ENCODE results near the gene SIGLEC15.
"Not testable (repeated sequence)": the region's sequence is repeated elsewhere in the genome, so short reads cannot be mapped to it uniquely, and the experiment has no call there.

Gene SIGLEC15

DNA sequence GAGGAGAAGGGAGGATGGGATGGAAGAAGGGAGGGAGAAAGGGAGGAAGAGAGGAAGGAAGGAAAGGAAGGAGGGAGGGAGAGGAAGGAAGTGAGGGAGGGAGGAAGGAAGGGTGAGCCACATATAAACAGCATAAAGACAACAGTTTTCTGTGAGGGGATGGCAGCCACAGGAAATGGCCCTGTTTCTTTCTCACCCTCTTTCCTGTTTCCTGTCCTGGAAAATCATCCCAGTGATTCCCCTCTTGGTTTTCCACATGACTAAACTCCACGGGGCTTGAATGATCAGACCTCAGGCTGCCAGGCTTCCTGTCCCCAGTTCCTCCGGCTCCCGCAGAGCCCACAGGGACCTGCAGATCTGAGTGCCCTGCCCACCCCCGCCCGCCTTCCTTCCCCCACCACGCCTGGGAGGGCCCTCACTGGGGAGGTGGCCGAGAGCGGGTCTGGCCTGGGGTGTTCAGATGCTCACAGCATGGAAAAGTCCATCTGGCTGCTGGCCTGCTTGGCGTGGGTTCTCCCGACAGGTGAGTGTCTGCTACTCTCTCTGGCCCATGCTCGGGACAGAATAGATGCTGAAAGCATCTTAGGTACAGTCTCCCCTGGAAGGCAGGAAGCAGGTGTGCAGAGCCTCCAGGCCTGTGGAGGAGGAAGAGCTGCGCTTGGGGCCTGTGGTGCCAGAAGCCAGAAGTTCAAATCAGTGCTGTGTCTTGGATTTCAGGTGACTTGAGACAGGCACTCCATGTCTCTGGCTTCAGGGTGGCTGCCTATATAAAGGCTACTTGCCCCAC lies at the start of gene SIGLEC15:
TSS of gene SIGLEC15 (plus strand) at position 418 of the 787 bp plus-strand sequence. CDS start at position 472, 54 bp downstream.
- DNase-seq, result no peak

- no peak for DNase-seq
Observed at GRCh38 chr18:45775743-45776142, 49.7 kb upstream of the SIGLEC15 start.

GRCh38 chr18:45777393-45777792 lies 48.1 kb upstream of the SIGLEC15 start:
- no peak for DNase-seq

- DNase-seq, result no peak
Observed at GRCh38 chr18:45780568-45780967, 44.9 kb upstream of the SIGLEC15 start.

- no peak for DNase-seq
Observed at GRCh38 chr18:45782662-45783061, 42.8 kb upstream of the SIGLEC15 start.

DNA sequence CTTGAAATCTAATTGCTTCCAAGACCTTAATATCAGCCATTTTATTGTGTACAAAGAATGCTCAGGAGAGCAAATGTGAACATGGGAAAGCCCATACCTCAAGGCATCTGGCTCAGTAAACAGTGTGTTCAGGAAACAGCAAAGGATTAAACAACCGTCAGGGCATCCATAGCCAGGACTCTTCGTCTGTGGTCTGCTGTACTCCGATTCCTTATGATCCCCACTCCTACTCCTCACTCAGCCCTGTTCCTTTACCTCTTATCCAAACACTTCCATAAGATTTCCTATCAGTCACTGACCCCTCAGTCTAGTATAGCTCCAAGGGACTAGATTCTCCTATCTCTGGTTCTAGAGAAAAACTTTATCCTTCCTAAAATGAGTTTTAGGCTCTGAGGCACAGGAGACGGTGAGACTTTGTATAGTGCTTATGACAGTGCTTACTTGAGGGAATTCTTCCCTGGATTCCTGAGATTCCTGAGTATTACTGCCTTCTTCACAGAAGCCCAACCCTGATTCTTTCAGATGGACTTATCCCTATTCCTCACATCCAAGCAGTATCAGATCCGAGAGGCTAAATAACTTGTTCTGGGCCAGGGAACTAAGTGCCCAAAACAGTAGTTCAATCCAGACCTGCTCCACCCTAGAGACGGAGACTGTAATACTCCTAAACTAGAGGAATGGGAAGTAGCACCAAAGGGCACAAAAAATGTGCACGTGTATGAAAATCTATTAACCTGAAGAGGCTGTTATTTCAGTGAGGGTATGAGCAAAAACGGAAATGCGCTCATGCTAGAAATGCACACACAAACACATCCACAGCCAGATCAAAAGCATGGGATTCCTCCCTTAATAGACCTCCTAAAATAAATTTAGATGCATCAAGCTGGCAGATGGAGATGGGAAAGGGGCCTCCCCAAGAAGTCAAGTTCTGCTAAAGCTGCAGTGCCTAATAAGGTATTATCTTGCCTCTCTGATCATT lies 42.1 kb upstream of the SIGLEC15 start:
- no peak for DNase-seq

- DNase-seq, result no peak
Observed at GRCh38 chr18:45785134-45785533, 40.3 kb upstream of the SIGLEC15 start.

DNA sequence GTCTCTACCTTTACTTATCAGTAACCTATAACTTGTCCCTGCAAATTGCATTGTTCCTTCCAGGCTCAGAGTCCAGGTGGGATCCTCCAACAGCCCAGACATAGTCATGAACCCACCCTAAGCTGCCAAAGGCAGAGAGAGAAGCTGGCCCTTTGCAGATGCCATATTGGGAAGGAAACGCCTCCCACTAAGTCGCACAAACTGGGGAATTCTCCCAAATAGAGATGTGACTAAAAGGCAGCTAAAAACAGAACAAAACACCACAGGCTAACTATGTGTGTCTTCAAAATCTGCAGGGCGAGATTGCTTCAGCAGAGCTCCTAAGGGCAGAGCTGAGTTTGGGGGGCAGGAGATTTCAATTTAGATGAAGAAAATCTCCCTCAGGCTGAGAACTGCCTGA lies 38.5 kb upstream of the SIGLEC15 start:
- DNase-seq, result no peak

- DNase-seq, result no peak
Observed at GRCh38 chr18:45787346-45787745, 38.1 kb upstream of the SIGLEC15 start.

GRCh38 chr18:45788861-45789260 lies 36.6 kb upstream of the SIGLEC15 start:
- DNase-seq, result no peak

GRCh38 chr18:45792506-45793263 lies 32.8 kb upstream of the SIGLEC15 start:
- DNase-seq, result no peak

DNA sequence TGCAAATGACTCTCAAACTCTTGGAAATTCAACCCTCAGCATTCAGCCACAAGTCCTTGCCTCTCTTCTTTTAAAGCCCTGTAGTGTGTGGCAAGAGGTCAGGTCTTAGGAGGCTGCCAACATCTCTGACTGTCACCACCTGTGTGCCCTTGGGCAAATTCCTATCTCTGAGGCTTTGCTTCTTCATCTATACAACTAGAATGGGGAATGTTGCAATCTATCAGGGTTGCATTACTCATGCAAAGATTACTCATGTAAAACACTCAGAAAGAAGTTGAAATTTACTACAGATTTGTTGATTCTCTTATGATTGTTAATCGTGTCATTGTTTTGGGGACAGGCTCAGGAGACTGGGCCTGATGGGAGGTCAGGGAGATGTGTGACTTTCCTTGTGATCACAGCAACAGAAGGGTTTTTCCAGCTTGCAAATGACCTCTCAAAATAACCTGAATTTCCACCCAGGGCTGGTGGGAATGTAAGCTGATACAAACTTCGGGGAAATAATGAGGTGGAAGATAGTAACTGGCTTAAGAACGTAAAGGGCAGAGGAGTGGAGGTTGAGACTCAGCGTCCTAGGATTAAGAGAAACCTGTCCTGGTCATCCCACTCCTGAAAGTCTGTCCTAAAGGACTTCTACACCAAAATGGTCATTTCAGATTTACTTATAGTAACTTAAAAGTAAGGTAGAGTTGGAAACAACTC lies 32.1 kb upstream of the SIGLEC15 start:
- DNase-seq, result no peak

DNA sequence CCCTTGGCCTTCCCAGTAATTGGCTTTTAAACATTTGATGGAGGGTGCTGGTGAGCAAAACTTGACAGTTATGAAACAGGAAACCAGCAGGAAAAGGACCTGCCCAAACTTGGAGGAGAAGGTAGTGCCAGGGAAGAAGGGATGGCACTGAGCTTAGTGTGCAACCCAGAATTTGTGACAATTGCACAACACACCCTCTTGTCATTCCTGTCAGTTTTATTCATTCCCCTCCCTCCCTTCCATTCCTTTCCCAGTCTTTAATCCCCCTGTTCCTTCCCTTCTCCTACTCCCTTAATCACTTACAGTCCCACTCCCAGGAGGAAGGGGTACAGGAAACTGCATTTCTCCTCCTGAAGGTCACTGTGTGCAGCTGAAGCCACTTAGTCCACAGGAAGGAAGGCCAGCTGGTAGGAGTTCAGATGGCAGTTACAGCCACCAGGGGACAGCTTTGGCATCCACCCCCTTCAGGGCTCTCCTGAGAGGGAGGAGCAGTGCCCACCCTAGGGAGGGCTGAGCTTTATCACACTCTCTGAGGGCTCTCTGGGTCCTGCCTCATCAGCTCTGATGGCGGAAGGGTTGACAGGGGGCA lies 24.0 kb upstream of the SIGLEC15 start:
- no peak for DNase-seq

GRCh38 chr18:45802814-45803492 lies 22.5 kb upstream of the SIGLEC15 start:
- DNase-seq, result no peak

DNA sequence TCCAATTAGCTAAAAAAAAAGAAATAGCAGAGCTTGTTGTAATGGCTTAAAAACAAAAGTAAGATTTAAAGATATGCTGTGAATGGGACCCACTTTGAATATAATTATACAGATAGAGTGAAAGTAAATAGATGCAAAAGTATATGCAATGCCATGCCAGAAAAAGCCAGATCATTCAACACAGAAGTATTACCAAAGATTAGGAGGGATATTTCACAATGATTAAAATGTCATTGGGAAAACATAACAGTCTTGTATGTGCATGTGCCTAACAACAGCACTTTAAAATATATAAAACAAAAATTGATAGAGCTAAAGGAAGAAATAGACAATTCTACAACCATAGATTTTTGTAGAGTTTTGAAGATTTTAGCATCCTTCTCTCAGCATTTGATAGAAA lies 19.9 kb upstream of the SIGLEC15 start:
- no peak for DNase-seq

DNA sequence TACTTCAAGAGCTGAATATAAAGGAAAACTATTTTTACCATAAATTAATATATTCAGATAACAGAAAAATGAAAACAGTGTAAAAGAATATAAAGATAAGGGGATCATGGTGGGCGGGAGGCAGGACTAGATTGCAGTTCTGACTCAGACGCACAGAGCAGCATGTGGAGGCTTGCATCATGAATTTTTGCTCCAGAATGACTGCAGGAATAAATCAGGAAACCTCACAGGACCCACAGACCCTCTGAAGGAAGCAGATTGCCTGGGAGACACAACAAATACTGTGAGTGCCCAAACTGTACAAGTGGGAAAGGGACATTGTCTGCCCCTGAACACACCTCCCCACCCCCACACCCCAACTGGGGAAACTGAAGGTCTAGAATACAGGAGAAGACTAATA lies 19.2 kb upstream of the SIGLEC15 start:
- DNase-seq, result no peak

- DNase-seq, result peak; percentile 12 to 60 (median 15)
Observed at GRCh38 chr18:45807144-45807543, 18.3 kb upstream of the SIGLEC15 start.

- DNase-seq, result not testable (repeated sequence)
Observed at GRCh38 chr18:45814733-45815132, 10.7 kb upstream of the SIGLEC15 start.

- DNase-seq, result no peak
Observed at GRCh38 chr18:45817543-45817942, 7.9 kb upstream of the SIGLEC15 start.

GRCh38 chr18:45818765-45819164 lies 6.7 kb upstream of the SIGLEC15 start:
- not testable (repeated sequence) for DNase-seq

DNA sequence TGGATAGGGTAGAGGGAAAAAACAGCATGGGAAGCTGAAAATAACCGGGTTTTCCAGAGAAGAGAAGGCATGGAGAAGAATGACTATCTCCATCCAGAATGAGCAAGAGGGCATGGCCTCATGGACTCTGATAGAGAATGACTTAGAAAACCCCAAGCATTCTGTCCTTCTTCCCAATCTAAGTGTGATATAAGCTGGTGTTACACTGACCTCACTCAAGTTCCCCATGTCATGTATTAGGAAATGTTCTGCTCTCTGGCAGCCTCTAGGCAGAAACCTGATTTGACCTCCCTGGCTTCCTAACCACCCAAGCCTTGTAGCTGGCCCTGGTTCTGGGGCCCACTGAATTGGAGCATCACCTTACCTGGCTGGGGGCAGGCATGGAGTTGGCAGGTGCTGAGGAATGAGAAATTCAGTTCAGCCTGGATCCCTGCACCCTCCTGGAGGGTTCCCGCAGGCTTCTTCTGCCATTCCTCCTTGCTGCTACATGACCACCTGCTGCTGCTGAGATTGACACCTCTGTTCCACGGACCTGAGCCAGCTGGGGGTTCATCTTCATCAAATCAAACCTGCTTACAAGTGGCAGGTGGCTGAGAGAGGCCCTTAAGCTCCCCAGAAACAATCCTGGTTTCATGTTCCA lies 5.2 kb upstream of the SIGLEC15 start:
- peak in 1 of 3 experiments; percentile 39 for DNase-seq

All from NCI-H1417 (cell line).